Panc1 (cell line): Measurements from ENCODE around the gene MAML3.

Experiments
- SIN3A ChIP-seq: IDR thresholded peaks from 2 replicates; pipeline ENCODE4 v1.6.1; 2012; ENCODE audit warnings: low read depth, mild to moderate bottlenecking, low read length, moderate library complexity, borderline replicate concordance; ENCODE audit not compliant: insufficient read depth
- TF ChIP-seq, protein P1 (sequence below): fragments of 450-650 bp; IDR thresholded peaks from 2 replicates; pipeline ENCODE4 v1.5.1; 2017; ENCODE audit warnings: mild to moderate bottlenecking
- TF ChIP-seq, protein P2 (sequence below), 2 experiments: IDR thresholded peaks; 2 replicates each; pipeline ENCODE4 v1.6.1; 2011 to 2012; ENCODE audit warnings: low read depth in 2 of 2, control low read depth in 1 of 2, low read length in 1 of 2, mild to moderate bottlenecking in 1 of 2, moderate library complexity in 1 of 2; ENCODE audit not compliant: insufficient read depth in 1 of 2

DNA sequence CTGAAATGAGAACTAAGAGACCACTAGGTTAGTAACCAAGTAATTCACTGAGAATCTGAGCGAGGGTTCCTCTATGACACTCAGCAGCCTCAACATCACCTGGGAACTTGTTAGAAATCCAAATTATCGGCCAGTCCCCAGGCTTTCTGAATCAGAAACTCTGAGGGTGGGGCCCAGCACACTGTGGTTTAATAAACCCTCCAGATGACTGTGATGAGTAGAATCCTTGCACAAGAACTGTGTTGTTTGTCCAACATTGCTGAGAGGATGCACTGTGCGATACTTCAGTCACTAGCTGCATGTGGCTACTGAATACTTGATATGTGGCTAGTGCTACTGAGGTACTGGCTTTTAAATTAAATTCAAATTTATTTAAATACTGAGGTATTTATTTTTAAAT is 243.9 kb downstream of the MAML3 start:
- TF ChIP-seq, protein P1, sequence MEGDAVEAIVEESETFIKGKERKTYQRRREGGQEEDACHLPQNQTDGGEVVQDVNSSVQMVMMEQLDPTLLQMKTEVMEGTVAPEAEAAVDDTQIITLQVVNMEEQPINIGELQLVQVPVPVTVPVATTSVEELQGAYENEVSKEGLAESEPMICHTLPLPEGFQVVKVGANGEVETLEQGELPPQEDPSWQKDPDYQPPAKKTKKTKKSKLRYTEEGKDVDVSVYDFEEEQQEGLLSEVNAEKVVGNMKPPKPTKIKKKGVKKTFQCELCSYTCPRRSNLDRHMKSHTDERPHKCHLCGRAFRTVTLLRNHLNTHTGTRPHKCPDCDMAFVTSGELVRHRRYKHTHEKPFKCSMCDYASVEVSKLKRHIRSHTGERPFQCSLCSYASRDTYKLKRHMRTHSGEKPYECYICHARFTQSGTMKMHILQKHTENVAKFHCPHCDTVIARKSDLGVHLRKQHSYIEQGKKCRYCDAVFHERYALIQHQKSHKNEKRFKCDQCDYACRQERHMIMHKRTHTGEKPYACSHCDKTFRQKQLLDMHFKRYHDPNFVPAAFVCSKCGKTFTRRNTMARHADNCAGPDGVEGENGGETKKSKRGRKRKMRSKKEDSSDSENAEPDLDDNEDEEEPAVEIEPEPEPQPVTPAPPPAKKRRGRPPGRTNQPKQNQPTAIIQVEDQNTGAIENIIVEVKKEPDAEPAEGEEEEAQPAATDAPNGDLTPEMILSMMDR = no peak
- TF ChIP-seq, protein P2, sequence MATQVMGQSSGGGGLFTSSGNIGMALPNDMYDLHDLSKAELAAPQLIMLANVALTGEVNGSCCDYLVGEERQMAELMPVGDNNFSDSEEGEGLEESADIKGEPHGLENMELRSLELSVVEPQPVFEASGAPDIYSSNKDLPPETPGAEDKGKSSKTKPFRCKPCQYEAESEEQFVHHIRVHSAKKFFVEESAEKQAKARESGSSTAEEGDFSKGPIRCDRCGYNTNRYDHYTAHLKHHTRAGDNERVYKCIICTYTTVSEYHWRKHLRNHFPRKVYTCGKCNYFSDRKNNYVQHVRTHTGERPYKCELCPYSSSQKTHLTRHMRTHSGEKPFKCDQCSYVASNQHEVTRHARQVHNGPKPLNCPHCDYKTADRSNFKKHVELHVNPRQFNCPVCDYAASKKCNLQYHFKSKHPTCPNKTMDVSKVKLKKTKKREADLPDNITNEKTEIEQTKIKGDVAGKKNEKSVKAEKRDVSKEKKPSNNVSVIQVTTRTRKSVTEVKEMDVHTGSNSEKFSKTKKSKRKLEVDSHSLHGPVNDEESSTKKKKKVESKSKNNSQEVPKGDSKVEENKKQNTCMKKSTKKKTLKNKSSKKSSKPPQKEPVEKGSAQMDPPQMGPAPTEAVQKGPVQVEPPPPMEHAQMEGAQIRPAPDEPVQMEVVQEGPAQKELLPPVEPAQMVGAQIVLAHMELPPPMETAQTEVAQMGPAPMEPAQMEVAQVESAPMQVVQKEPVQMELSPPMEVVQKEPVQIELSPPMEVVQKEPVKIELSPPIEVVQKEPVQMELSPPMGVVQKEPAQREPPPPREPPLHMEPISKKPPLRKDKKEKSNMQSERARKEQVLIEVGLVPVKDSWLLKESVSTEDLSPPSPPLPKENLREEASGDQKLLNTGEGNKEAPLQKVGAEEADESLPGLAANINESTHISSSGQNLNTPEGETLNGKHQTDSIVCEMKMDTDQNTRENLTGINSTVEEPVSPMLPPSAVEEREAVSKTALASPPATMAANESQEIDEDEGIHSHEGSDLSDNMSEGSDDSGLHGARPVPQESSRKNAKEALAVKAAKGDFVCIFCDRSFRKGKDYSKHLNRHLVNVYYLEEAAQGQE (IDR thresholded peaks at IDR 0.05; ENCODE audit: insufficient read depth in 1 of 2, low read depth in 2 of 2, low read length in 1 of 2) = no peak
- no peak for TF ChIP-seq SIN3A
